VCaP (cell line): ENCODE results near the gene DNM3.
A peak's percentile ranks its signal among the peaks of the same experiment; 100 is the strongest.

Experiments
- H3K27ac ChIP-seq: fragments of 450-650 bp; 2 replicates; pipeline ENCODE4 v1.5.1; 2017
- TF ChIP-seq, protein P1 (sequence below): fragments of 450-650 bp; conservative IDR thresholded peaks from 2 replicates; pipeline ENCODE4 v1.5.1; 2017; ENCODE audit warnings: mild to moderate bottlenecking, moderate library complexity

Gene DNM3

DNA sequence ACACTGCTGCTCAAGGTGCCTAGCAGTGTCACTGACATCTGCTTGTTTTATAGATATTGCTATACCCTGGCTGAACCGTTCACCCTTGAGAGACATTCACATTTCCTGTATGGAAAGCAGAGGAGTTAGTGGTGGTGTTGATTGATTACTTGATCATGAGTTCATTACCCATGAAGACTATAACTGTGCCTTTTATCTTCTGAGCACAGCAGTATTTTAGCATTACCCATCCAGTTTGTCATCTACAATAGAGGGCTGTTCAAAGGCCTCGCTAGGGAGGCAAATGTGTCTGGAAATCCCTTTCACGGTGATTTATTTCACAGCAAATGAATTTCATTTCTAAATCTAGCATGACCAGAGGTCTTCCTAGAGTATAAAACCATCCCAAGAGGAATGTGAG lies 160.0 kb downstream of the DNM3 start:
- H3K27ac ChIP-seq, result no peak overlapping the region

GRCh38 chr1:172002725-172003345 lies 161.5 kb downstream of the DNM3 start:
- TF ChIP-seq, protein P1, sequence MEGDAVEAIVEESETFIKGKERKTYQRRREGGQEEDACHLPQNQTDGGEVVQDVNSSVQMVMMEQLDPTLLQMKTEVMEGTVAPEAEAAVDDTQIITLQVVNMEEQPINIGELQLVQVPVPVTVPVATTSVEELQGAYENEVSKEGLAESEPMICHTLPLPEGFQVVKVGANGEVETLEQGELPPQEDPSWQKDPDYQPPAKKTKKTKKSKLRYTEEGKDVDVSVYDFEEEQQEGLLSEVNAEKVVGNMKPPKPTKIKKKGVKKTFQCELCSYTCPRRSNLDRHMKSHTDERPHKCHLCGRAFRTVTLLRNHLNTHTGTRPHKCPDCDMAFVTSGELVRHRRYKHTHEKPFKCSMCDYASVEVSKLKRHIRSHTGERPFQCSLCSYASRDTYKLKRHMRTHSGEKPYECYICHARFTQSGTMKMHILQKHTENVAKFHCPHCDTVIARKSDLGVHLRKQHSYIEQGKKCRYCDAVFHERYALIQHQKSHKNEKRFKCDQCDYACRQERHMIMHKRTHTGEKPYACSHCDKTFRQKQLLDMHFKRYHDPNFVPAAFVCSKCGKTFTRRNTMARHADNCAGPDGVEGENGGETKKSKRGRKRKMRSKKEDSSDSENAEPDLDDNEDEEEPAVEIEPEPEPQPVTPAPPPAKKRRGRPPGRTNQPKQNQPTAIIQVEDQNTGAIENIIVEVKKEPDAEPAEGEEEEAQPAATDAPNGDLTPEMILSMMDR, result peak; percentile 87
- no peak overlapping the region for H3K27ac ChIP-seq

More for the DNA sequence above, 160.0 kb downstream of the DNM3 start:
- TF ChIP-seq, protein P1, result no peak

DNA sequence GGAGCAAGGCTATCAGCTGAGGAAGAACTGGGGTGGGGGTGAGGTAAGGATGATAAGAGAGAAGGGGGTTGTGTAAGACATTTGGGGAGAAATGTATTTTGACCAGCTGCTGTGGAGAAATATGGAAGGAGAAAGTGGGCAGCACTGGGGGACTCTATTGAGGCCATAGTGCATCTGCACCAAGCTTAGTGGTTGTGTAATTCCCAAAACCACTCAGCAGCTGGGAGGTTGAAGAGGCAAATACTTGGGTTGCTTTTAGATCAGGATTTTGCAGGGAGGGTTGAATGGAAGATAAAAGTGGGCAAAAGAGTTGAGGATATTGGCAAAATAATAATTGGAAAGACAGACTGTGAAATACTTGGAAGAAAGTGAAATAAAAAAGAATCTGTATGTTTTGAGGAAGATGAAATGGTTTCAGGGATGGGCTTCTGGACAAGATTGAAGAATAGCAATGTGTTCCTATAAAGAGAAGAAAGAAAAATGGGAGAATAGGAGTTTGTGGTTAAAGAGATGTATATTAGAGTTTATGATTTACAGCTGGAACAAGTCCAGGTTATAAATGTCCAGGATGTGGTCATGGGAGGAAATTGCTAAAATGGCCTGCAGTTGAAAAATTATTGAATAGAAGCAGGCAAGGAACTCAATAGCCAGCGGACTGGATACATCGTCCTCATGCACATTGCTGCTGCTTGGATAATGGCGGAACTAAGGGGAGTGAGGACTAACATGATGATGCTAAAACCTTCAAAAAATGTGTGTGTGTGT lies 162.7 kb downstream of the DNM3 start:
- TF ChIP-seq, protein P1, result no peak
- H3K27ac ChIP-seq, result peak overlapping the region; percentile 75; the same call in 1 of the 2 replicates

DNA sequence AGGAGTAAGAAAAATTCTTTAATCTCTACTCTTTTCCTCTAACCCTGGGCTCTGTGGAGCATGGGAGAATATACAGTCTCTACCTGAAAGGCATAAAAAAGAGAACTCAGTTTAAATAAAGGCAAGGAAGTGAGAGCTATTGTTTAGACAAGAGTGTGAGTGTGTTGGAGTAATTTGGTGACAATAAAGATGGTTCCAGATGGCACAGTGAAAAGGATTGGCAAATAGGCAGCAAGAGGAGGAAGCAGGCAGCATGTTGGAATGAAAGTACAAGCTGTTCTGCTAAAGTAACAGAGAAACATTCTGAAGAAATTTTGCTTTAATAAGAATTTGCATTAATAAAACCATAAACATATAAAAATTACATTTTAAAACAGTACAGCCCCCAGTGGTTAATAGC lies 163.4 kb downstream of the DNM3 start:
- H3K27ac ChIP-seq, result peak overlapping the region; percentile 75; the same call in 1 of the 2 replicates
- TF ChIP-seq, protein P1, result no peak

DNA sequence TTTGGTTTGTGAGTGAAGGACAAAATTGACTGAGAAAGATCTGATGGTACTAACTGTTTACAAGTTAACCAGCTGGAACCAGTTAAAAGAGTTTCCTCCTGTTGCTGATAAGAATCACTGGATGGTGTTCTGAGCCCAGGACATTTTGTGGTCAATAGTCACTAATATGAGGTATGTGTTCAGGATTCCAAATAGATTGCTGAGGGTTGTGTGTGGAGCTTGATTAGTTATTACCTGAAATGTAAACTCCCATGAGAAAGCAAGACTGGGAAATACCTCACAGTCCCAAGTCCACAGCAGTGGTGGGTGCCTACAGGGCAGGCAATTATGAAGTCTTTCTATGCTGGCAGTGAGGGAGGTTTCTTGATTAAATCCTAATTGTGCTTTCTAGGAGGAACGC lies 164.6 kb downstream of the DNM3 start:
- TF ChIP-seq, protein P1, result no peak
- H3K27ac ChIP-seq, result peak overlapping the region; percentile 75

GRCh38 chr1:172006660-172007059 lies 165.4 kb downstream of the DNM3 start:
- TF ChIP-seq, protein P1, result no peak

DNA sequence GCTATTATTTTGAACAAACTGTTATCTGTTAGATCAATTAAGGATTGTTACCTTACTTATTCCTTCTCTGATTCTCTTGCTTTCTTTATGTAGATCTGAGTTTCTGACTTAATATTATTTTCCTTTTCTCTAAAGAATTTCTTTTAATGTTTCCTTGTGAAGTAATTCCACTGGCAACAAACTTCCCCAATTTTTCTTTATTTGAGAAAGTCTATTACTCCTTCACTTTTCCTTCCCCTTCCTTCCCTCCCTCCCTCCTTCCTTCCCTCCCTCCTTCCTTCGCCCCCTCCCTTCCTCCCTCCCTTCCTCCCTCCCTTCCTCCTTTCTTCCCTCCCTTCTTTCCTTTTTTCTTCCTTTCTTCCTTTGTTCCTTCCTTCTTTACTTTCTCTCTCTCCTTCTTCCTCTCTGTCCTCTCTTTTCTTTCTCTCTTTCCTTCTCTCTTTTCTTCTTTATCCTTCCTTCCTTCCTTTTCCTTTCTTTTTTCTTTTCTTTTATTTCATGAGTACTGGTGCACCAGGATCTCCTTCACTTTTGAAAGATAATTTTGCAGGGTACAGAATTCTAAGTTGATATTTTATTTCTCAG lies 177.5 kb downstream of the DNM3 start:
- TF ChIP-seq, protein P1, result no peak
- H3K27ac ChIP-seq, result no peak overlapping the region

More at GRCh38 chr1:172006660-172007059, 165.4 kb downstream of the DNM3 start:
- peak overlapping the region; percentile 75 for H3K27ac ChIP-seq
